GM10847 (cell line): ENCODE results near the gene CCDC159.

ENCODE experiments used
- POLR2A ChIP-seq: IDR thresholded peaks from 2 replicates; pipeline ENCODE4 v1.6.1; 2011; ENCODE audit not compliant: insufficient read length; ENCODE audit errors: extremely low read depth

The CCDC159 gene, protein sequence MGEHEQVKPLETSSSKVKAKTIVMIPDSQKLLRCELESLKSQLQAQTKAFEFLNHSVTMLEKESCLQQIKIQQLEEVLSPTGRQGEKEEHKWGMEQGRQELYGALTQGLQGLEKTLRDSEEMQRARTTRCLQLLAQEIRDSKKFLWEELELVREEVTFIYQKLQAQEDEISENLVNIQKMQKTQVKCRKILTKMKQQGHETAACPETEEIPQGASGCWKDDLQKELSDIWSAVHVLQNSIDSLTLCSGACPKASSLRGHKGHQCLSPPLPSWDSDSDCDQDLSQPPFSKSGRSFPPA

GRCh38 chr19:11346104-11346940 lies at the start of gene CCDC159, which contains the start of gene TMEM205:
TSS of gene CCDC159 (plus strand) at chr19:11346519. CDS start at chr19:11346607, 88 bp downstream.
TSS of gene TMEM205 (minus strand) at chr19:11346268. CDS start at chr19:11345619, 649 bp downstream.
- peak; percentile 43 for TF ChIP-seq POLR2A

DNA sequence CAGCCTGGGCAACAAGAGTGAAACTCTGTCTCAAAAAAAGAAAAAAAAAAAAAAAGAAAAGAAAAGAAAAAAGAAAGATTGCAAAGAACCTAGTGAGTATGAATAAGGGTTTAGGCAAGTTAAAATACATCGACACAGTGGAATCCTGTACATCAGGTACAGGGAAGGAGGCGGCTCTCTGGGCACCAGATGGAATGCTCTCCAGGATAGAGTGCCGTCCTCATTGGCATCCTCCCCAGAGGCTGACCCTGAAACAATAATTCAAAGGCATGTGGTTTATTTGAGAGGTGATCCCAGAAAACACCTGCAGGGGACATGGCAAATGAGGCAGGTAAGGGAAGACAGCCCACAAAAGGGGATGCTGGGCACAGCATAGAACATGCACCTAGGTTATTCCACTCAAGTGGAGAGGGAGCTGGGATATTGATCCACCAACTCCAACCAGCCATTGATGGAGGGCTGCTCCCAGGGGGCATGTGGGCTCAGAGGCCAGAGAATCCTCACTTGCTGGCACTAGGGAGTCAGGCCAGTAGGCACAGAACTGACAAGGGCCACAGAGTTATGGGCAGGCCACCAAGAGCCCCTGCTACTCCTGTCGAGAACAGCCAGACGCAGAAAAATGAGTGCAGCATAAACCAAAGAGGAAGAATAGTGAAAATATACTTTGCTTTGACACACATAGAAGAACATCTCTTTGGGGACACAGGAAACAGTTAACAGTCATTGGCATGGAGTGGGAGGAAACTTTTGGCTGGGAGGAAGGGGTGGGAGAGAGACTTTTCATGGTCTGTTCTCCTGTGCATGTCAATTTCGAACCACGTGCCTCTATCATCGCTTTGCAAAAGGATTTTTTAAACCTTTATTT lies 46.1 kb upstream of the CCDC159 start:
- TF ChIP-seq POLR2A, result no peak

DNA sequence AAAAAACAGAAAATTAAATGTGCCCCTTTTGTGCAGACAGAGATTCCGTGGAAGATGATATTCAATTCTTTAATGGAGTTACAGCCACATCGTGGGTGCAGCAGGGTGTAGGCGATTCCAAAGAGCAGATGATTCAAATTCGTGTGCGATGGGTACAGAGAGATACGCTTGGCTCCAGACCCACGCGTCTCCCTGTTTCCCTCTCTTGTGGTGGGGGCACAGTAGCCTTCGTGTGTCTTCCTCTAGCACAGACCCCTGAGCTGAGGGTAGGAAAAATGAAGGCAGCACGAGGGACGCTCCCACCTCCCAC lies 45.6 kb upstream of the CCDC159 start:
- TF ChIP-seq POLR2A, result no peak

GRCh38 chr19:11304936-11305335 lies 41.4 kb upstream of the CCDC159 start:
- no peak for TF ChIP-seq POLR2A

GRCh38 chr19:11306337-11306736 lies 40.0 kb upstream of the CCDC159 start:
- TF ChIP-seq POLR2A, result no peak

- TF ChIP-seq POLR2A, result no peak
Measured at GRCh38 chr19:11321191-11322126, 24.9 kb upstream of the CCDC159 start.

- no peak for TF ChIP-seq POLR2A
Measured at GRCh38 chr19:11322269-11323024, 23.9 kb upstream of the CCDC159 start.

DNA sequence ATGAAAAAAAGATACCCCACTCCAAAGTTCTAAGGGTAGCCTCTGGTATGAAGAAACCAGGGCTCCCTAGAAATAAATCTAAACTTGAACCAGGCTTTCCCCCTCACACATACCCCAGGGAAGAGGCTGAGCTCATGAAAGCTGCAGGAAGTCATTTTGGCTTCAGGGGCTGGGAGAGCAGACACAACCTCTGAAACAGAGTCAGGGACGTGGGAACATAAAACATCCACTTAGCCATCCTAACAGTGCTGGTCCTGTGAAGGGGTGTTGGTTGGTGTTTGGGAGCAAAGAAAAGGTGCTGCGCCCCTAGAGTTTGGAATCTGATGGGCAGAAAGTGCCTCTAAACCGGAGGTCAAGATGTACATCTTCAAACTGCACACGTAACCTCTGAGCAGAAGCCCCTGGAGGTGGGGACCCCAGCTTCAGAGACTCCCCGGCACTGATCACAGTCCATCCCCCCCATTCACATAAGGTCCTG lies 22.7 kb upstream of the CCDC159 start:
- TF ChIP-seq POLR2A, result no peak

GRCh38 chr19:11324079-11324661 lies 22.1 kb upstream of the CCDC159 start:
- no peak for TF ChIP-seq POLR2A

DNA sequence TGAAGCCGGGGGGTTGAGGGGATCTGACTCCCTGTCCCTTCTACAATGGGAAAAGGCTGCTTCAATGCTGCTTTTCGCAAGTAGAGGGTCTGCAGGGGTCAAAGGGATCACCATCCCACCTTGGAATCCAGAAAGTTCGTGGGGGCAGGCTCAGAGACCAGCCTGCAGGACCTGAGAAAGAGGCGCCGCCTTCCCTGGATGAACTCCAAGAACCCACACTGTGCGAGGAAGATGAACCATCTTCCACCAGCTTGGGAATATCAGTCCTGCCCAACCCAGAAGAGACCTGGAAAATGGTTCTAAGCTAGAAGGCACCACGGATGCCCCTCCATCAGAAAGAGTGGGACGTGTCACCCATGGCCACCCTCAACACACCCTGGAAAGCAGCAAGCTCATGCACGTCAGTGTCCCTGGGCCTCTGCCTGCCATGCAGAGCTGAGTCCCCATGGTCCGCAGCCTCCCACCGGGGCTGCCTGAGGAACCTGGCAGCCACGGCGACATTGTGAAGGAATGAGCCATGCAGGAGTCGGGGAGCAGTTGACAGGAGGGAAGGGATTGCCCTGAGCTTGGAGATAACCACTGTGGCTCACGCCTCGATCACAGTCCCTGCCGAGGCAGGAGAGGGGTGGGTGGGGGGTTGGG lies 21.4 kb upstream of the CCDC159 start:
- TF ChIP-seq POLR2A, result no peak

DNA sequence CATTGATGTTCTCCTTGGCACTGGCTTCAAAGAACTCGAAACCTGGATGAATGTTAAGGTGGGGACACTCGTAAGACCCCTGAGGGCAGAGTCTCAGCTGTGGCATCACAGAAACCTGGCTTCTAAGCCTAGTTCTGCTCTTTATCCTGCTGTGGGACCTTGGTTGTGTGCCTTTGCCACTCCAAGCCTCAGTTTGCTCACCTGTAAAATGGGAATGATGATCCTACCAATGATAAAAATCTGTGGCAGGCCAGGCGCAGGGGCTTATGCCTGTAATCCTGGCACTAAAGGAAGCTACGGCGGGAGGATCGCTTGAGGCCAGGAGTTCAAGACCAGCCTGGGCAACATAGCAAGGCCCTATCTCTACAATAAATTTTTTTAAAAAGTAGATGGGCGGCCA lies 20.8 kb upstream of the CCDC159 start:
- TF ChIP-seq POLR2A, result no peak

DNA sequence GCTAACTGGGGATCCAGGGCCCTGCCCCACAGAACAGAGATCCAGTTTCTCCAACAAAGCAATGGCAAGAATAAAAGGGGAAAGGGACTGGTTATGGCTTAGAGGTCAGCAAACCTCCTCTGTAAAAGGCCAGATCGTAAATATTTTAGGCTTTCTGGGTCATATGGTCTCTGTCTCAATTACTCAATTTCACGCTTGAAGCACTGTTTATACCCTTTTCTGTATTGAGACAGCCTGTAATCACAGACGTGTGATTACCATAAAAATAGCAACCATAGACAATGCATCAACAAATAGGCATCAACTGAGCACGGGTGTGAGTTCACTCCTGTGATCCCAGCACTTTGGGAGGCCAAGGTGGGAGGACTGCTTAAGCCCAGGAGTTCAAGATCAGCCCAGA lies 16.2 kb upstream of the CCDC159 start:
- TF ChIP-seq POLR2A, result no peak

GRCh38 chr19:11331502-11331901 lies 14.8 kb upstream of the CCDC159 start:
- TF ChIP-seq POLR2A, result no peak
